GM19025 (cell line): ENCODE results near the gene DDX54.
A peak's percentile ranks its signal among the peaks of the same experiment; 100 is the strongest.
"Not testable (repeated sequence)": the region's sequence is repeated elsewhere in the genome, so short reads cannot be mapped to it uniquely, and the experiment has no call there.

Experiments used
- ATAC-seq: cut with Tn5 transposase; IDR thresholded peaks from one replicate; pipeline ENCODE4 v1.9.1; 2021; ENCODE audit warnings: mild to moderate bottlenecking, low read depth, moderate library complexity; ENCODE audit not compliant: unreplicated experiment

The DDX54 gene

GRCh38 chr12:113220593-113221180, 35.4 kb upstream of the DDX54 start:
- no peak for ATAC-seq

- no peak for ATAC-seq
These were observed 30.7 kb upstream of the DDX54 start for GRCh38 chr12:113216027-113216426.

GRCh38 chr12:113214895-113215400, 29.7 kb upstream of the DDX54 start:
- peak; percentile 51 for ATAC-seq

- no peak for ATAC-seq
These were observed 25.9 kb upstream of the DDX54 start for GRCh38 chr12:113211160-113211559.

- peak; percentile 72 for ATAC-seq
These were observed 23.0 kb upstream of the DDX54 start for GRCh38 chr12:113208041-113208934.

GRCh38 chr12:113207613-113208040, 22.3 kb upstream of the DDX54 start:
- ATAC-seq: no peak

GRCh38 chr12:113206802-113207201, 21.5 kb upstream of the DDX54 start:
- ATAC-seq: not testable (repeated sequence)

GRCh38 chr12:113204804-113205203, 19.5 kb upstream of the DDX54 start:
- ATAC-seq: no peak

- no peak for ATAC-seq
These were observed 18.8 kb upstream of the DDX54 start for GRCh38 chr12:113203852-113204760.

- no peak for ATAC-seq
These were observed 17.2 kb upstream of the DDX54 start for GRCh38 chr12:113202300-113203075.

GRCh38 chr12:113201187-113202177, 16.2 kb upstream of the DDX54 start:
- no peak for ATAC-seq

GRCh38 chr12:113200021-113200797, 14.9 kb upstream of the DDX54 start:
- no peak for ATAC-seq

- no peak for ATAC-seq
These were observed 13.0 kb upstream of the DDX54 start for GRCh38 chr12:113198296-113198695.

- no peak for ATAC-seq
These were observed 12.3 kb upstream of the DDX54 start for GRCh38 chr12:113197518-113198077.

GRCh38 chr12:113196990-113197389, 11.7 kb upstream of the DDX54 start:
- ATAC-seq: peak; percentile 70

- ATAC-seq: no peak
These were observed 11.3 kb upstream of the DDX54 start for GRCh38 chr12:113196582-113196981.

GRCh38 chr12:113195598-113195997, 10.3 kb upstream of the DDX54 start:
- ATAC-seq: no peak

GRCh38 chr12:113194971-113195391, 9.7 kb upstream of the DDX54 start:
- no peak for ATAC-seq
